ENCODE measurements around the gene MOV10L1. TPM values are rescaled to one million over a fixed set of nuclear protein-coding genes. Genes with fewer than 3 reads are reported as not detected.

MOV10L1 gene
- total RNA-seq, 1 donor from 2014 or later, result 0.56 TPM

GRCh38 chr22:50177537-50178470 is 88.0 kb downstream of the MOV10L1 start:
- Histone ChIP-seq H3K9me3 (no peaks in the 10 kb centered on the region), H3K4me1 (no peaks in the 10 kb centered on the region), H3K27ac (no peak overlapping the region), H3K36me3 (no peaks in the 10 kb centered on the region), H3K27me3 (ENCODE audit: low read depth) (peaks cover 29% of the 10 kb centered on the region), H3K4me3 (no peak overlapping the region)
- DNase-seq, result peak; percentile 39
- TF ChIP-seq CTCF (IDR thresholded peaks at IDR 0.05), result no peak
- intact Hi-C loops (cut with DNase I), result no loop called here
- no peak for ATAC-seq

GRCh38 chr22:50178471-50178864 is 88.7 kb downstream of the MOV10L1 start:
- H3K4me3 ChIP-seq, result no peak overlapping the region
- no peak overlapping the region for H3K27ac ChIP-seq
- H3K9me3 ChIP-seq, result no peaks in the 10 kb centered on the region
- TF ChIP-seq CTCF (IDR thresholded peaks at IDR 0.05), result no peak
- no peaks in the 10 kb centered on the region for H3K36me3 ChIP-seq
- no peak for ATAC-seq
- peaks cover 29% of the 10 kb centered on the region for H3K27me3 ChIP-seq (ENCODE audit: low read depth)
- peak; percentile 30 for DNase-seq
- intact Hi-C loops (cut with DNase I), result no loop called here
- H3K4me1 ChIP-seq, result peaks cover 3% of the 10 kb centered on the region

- no peak for TF ChIP-seq CTCF (IDR thresholded peaks at IDR 0.05)
- Histone ChIP-seq H3K27ac (no peak overlapping the region), H3K4me3 (no peak overlapping the region), H3K4me1 (peaks cover 10% of the 10 kb centered on the region), H3K27me3 (ENCODE audit: low read depth) (peaks cover 29% of the 10 kb centered on the region), H3K36me3 (no peaks in the 10 kb centered on the region), H3K9me3 (no peaks in the 10 kb centered on the region)
- ATAC-seq (no peak), DNase-seq (no peak)
- intact Hi-C loops (cut with DNase I), result no loop called here
Observed at GRCh38 chr22:50178871-50179869, 89.4 kb downstream of the MOV10L1 start.

GRCh38 chr22:50179937-50180726 is 90.3 kb downstream of the MOV10L1 start:
- TF ChIP-seq CTCF (IDR thresholded peaks at IDR 0.05), result no peak
- Histone ChIP-seq H3K9me3 (no peaks in the 10 kb centered on the region), H3K27me3 (ENCODE audit: low read depth) (peaks cover 29% of the 10 kb centered on the region), H3K4me3 (no peak overlapping the region), H3K27ac (no peak overlapping the region), H3K36me3 (no peaks in the 10 kb centered on the region), H3K4me1 (peaks cover 17% of the 10 kb centered on the region)
- ATAC-seq (no peak), DNase-seq (no peak)
- intact Hi-C loops (cut with DNase I), result no loop called here

All from lower lobe of right lung (tissue), 2 donors.